ENCODE data around the gene DNM3.
"Not testable (repeated sequence)": the region's sequence is repeated elsewhere in the genome, so short reads cannot be mapped to it uniquely, and the experiment has no call there.

Gene DNM3

GRCh38 chr1:172070055-172070454, 228.8 kb downstream of the DNM3 start:
- DNase-seq (ENCODE audit: low read depth) = no peak
- no peak for TF ChIP-seq CTCF (IDR thresholded peaks at IDR 0.05; ENCODE audit: low read depth, low read length, missing control alignments)
- no peak overlapping the region for H3K4me3 ChIP-seq (ENCODE audit: low read depth, low read length)

GRCh38 chr1:172071746-172072145, 230.4 kb downstream of the DNM3 start:
- TF ChIP-seq CTCF (IDR thresholded peaks at IDR 0.05; ENCODE audit: low read depth, low read length, missing control alignments) = no peak
- no peak overlapping the region for H3K4me3 ChIP-seq (ENCODE audit: low read depth, low read length)
- no peak for DNase-seq (ENCODE audit: low read depth)

- H3K4me3 ChIP-seq (ENCODE audit: low read depth, low read length); DNase-seq (ENCODE audit: low read depth): not testable (repeated sequence)
Measured at GRCh38 chr1:172079859-172080258, 238.6 kb downstream of the DNM3 start.

- TF ChIP-seq CTCF (IDR thresholded peaks at IDR 0.05; ENCODE audit: low read depth, low read length, missing control alignments) = no peak
- DNase-seq (ENCODE audit: low read depth) = no peak
Measured at GRCh38 chr1:172083191-172083590, 241.9 kb downstream of the DNM3 start.

GRCh38 chr1:172084876-172085275, 243.6 kb downstream of the DNM3 start:
- no peak for DNase-seq (ENCODE audit: low read depth)
- no peak for TF ChIP-seq CTCF (IDR thresholded peaks at IDR 0.05; ENCODE audit: low read depth, low read length, missing control alignments)
- H3K4me3 ChIP-seq (ENCODE audit: low read depth, low read length) = no peak overlapping the region

More at GRCh38 chr1:172083191-172083590, 241.9 kb downstream of the DNM3 start:
- no peak overlapping the region for H3K4me3 ChIP-seq (ENCODE audit: low read depth, low read length)

- TF ChIP-seq CTCF (IDR thresholded peaks at IDR 0.05; ENCODE audit: low read depth, low read length, missing control alignments) = no peak
- no peak for DNase-seq (ENCODE audit: low read depth)
- no peak overlapping the region for H3K4me3 ChIP-seq (ENCODE audit: low read depth, low read length)
Measured at GRCh38 chr1:172085317-172085716, 244.0 kb downstream of the DNM3 start.

- H3K4me3 ChIP-seq (ENCODE audit: low read depth, low read length) = no peak overlapping the region
- no peak for DNase-seq (ENCODE audit: low read depth)
- no peak for TF ChIP-seq CTCF (IDR thresholded peaks at IDR 0.05; ENCODE audit: low read depth, low read length, missing control alignments)
Measured at GRCh38 chr1:172086137-172086536, 244.8 kb downstream of the DNM3 start.

- no peak overlapping the region for H3K4me3 ChIP-seq (ENCODE audit: low read depth, low read length)
- DNase-seq (ENCODE audit: low read depth) = no peak
- no peak for TF ChIP-seq CTCF (IDR thresholded peaks at IDR 0.05; ENCODE audit: low read depth, low read length, missing control alignments)
Measured at GRCh38 chr1:172088256-172088655, 247.0 kb downstream of the DNM3 start.
